T-cell (primary cell): Measurements from ENCODE around the gene NOL4L. TPM values are rescaled to one million over a fixed set of nuclear protein-coding genes. Genes with fewer than 3 reads are reported as not detected.

Experiments
- ATAC-seq, 4 experiments: fragments of 200-7000 bp in 3 of 4; fragments of 150-1000 bp in 1 of 4; cut with Tn5 transposase; replicated peaks in 1 of 4; 1 replicate in 3 of 4; 2 replicates in 1 of 4; pipeline ENCODE4 v1.10.0; 2021; ENCODE audit warnings: moderate library complexity in 3 of 4, mild to moderate bottlenecking in 2 of 4, moderate number of reproducible peaks in 1 of 4
- CTCF ChIA-PET, 2 donors: fragments of 300-600 bp; sonication (Branson Sonifier 250); formaldehyde crosslinking; loops; one replicate each; lab custom pipeline; 2022; ENCODE audit warnings: antibody characterized with exemption in 2 of 2; lab: Charles Lee
- POLR2A ChIA-PET, 2 donors: fragments of 300-600 bp; sonication (Branson Sonifier 250); formaldehyde crosslinking; loops; one replicate each; lab custom pipeline; 2022; ENCODE audit warnings: antibody characterized with exemption in 2 of 2; lab: Charles Lee
- DNase-seq, 35 experiments: peaks; one replicate each; pipeline versions ENCODE4 v3.0.0 to v3.0.0-alpha.2; 2013 to 2023
- H3K27ac ChIP-seq: one replicate; pipeline ENCODE4 v1.5.1; 2013; ENCODE audit warnings: low read length
- H3K27me3 ChIP-seq, 2 experiments: replicated peaks in 1 of 2; 1 replicate in 1 of 2; 2 replicates in 1 of 2; pipeline versions ENCODE4 v1.6.1 to v1.7.0; 2013; ENCODE audit warnings: low read length in 1 of 2, mixed read lengths in 1 of 2; ENCODE audit not compliant: control insufficient read depth in 2 of 2, insufficient read depth in 2 of 2; ENCODE audit errors: extremely low read depth in 1 of 2
- H3K36me3 ChIP-seq, 2 donors: 1 replicate in 1 of 2; 2 replicates in 1 of 2; pipeline versions ENCODE4 v1.6.1 to v1.7.0; 2013; ENCODE audit warnings: low read length in 1 of 2; ENCODE audit not compliant: control insufficient read depth in 2 of 2, insufficient read depth in 1 of 2; ENCODE audit errors: extremely low read depth in 1 of 2
- H3K4me1 ChIP-seq, 2 experiments: 1 replicate in 1 of 2; 2 replicates in 1 of 2; pipeline versions ENCODE4 v1.6.1 to v1.7.0; 2013; ENCODE audit warnings: low read length in 2 of 2, mixed read lengths in 1 of 2; ENCODE audit not compliant: insufficient read depth in 2 of 2, control insufficient read depth in 1 of 2; ENCODE audit errors: extremely low read depth in 1 of 2
- H3K4me3 ChIP-seq, 2 donors: 1 replicate in 1 of 2; 2 replicates in 1 of 2; pipeline versions ENCODE4 v1.5.1 to v1.7.0; 2013; ENCODE audit warnings: mild to moderate bottlenecking in 2 of 2, low read length in 1 of 2, moderate library complexity in 1 of 2; ENCODE audit not compliant: control insufficient read depth in 1 of 2; ENCODE audit errors: extremely low read depth in 1 of 2
- H3K9me3 ChIP-seq: 2 replicates; pipeline ENCODE4 v1.7.0; 2013
- H3K27ac Mint-ChIP-seq, 2 donors: one replicate each; pipeline ENCODE4 v1.8.0; 2020 to 2021; ENCODE audit warnings: mild to moderate bottlenecking in 2 of 2, mixed read lengths in 2 of 2
- H3K27me3 Mint-ChIP-seq, 2 donors: one replicate each; pipeline ENCODE4 v1.8.0; 2021 to 2022; ENCODE audit warnings: mixed read lengths in 2 of 2
- H3K36me3 Mint-ChIP-seq: one replicate; pipeline ENCODE4 v1.8.0; 2021; ENCODE audit warnings: mixed read lengths
- H3K4me1 Mint-ChIP-seq, 3 donors: one replicate each; pipeline ENCODE4 v1.8.0; 2020 to 2022; ENCODE audit warnings: mixed read lengths in 3 of 3, mild to moderate bottlenecking in 1 of 3
- H3K4me3 Mint-ChIP-seq, 3 donors: one replicate each; pipeline ENCODE4 v1.8.0; 2020 to 2022; ENCODE audit warnings: mild to moderate bottlenecking in 3 of 3, mixed read lengths in 3 of 3, moderate library complexity in 3 of 3
- H3K9me3 Mint-ChIP-seq, 3 donors: one replicate each; pipeline ENCODE4 v1.8.0; 2020 to 2022; ENCODE audit warnings: mixed read lengths in 3 of 3
- WGBS: methylation state at CpG from one replicate; pipeline ENCODE4 v1.1.5; 2013; ENCODE audit warnings: missing lambda C conversion rate; ENCODE audit not compliant: insufficient coverage; 5-methylcytosine and 5-hydroxymethylcytosine counted together
- total RNA-seq, 35 experiments: library from RNA in 6 of 35; stranded (reverse) in 6 of 35; fragments of 120-200 nt in 1 of 35; gene quantifications; one replicate each; pipeline versions ENCODE4 v1.2.1 to v1.2.4 and lab custom pipeline; 2013 to 2026

NOL4L gene
- total RNA-seq, 5 donors from 2014 or later (not counting 1 experiment from before 2014, with no cell fraction given), result 63.5 to 88.8 (median 74.4) TPM

GRCh38 chr20:32586291-32586690, 1.2 kb upstream of the NOL4L start:
- peaks cover 11 to 36% of the 10 kb centered on the region in 2 experiments for H3K4me1 ChIP-seq
- no peaks in the 10 kb centered on the region for H3K36me3 Mint-ChIP-seq
- no peaks in the 10 kb centered on the region for H3K9me3 ChIP-seq
- H3K36me3 ChIP-seq, result no peaks in the 10 kb centered on the region
- ATAC-seq (no peak), DNase-seq (no peak)
- peaks cover 28 to 35% (median 31%) of the 10 kb centered on the region in 3 donors for H3K4me1 Mint-ChIP-seq
- H3K4me3 Mint-ChIP-seq, result peak overlapping the region; percentile 89 to 93 (median 89)
- ChIA-PET CTCF (interaction anchor here in 1 of 2 donors (0.8 kb wide), 1 partner anchor 64 kb away, joined by 3 read pairs; no protein-coding TSS in a partner anchor), POLR2A (no interaction called here)
- peaks cover 0 to 9% of the 10 kb centered on the region in 2 experiments for H3K27me3 ChIP-seq
- H3K9me3 Mint-ChIP-seq, result no peaks in the 10 kb centered on the region
- H3K27me3 Mint-ChIP-seq, result peaks cover 0 to 4% of the 10 kb centered on the region in 2 donors
- H3K27ac Mint-ChIP-seq, result peak overlapping the region; percentile 93 to 94
- no peak overlapping the region for H3K27ac ChIP-seq
- H3K4me3 ChIP-seq, result no peak overlapping the region
- 75% methylated on average over 4 of the region's 8 CpGs for WGBS

GRCh38 chr20:32585586-32586127, 524 bp upstream of the NOL4L start:
- peaks cover 15 to 42% of the 10 kb centered on the region in 2 experiments for H3K4me1 ChIP-seq
- Mint-ChIP-seq H3K4me3 (peak overlapping the region; percentile 89 to 93 (median 89)), H3K4me1 (peaks cover 34 to 38% (median 38%) of the 10 kb centered on the region in 3 donors), H3K36me3 (no peaks in the 10 kb centered on the region), H3K27ac (peak overlapping the region; percentile 93 to 94), H3K9me3 (no peaks in the 10 kb centered on the region), H3K27me3 (peaks cover 0 to 4% of the 10 kb centered on the region in 2 donors)
- no peaks in the 10 kb centered on the region for H3K9me3 ChIP-seq
- peak overlapping the region in 1 of 2 donors; percentile 22 for H3K4me3 ChIP-seq
- H3K27me3 ChIP-seq, result peaks cover 0 to 9% of the 10 kb centered on the region in 2 experiments
- ATAC-seq (peak in 2 of 4 experiments; percentile 1 to 2), DNase-seq (peak in 1 of 35 experiments; percentile 36)
- H3K27ac ChIP-seq, result peak overlapping the region; percentile 49
- H3K36me3 ChIP-seq, result no peaks in the 10 kb centered on the region
- POLR2A ChIA-PET, result no interaction called here
- CTCF ChIA-PET, result no interaction called here
- 9% methylated on average over 32 of the region's 32 CpGs for WGBS

DNA sequence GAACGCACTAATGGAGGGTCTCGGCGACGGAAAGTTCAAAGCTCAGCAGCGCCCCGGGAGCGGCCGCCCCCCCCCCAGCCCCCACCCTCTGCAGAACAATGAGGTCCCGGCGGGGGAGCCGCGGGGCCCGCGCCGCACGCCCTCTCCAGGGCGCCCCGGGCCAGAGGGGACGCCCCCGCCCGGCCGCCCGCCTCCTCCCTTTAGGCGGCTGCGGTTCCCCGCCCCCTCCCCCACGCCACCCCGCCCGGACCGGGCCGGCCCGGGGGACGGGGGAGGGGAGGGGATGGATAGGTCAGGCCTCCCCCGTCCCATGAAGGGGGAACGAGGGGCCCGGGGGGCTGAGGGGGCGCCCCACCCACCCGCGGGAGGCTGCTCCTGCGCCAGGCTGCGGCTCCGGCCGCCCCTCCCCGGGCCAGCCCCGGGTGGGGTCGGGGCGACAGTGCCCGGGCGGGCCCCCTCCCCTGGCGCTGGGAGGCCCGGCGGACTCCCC, 1.5 kb downstream of the NOL4L start:
- no peaks in the 10 kb centered on the region for H3K9me3 ChIP-seq
- H3K27me3 ChIP-seq, result peaks cover 0 to 9% of the 10 kb centered on the region in 2 experiments
- Mint-ChIP-seq H3K9me3 (no peaks in the 10 kb centered on the region), H3K4me1 (peaks cover 40 to 58% (median 55%) of the 10 kb centered on the region in 3 donors), H3K27me3 (peaks cover 0 to 4% of the 10 kb centered on the region in 2 donors), H3K36me3 (no peaks in the 10 kb centered on the region), H3K27ac (no peak overlapping the region), H3K4me3 (peak overlapping the region in 1 of 3 donors; percentile 64)
- H3K4me3 ChIP-seq, result peak overlapping the region in 1 of 2 donors; percentile 26
- ATAC-seq (peak; percentile 13 to 22 (median 18)), DNase-seq (peak in 3 of 35 experiments; percentile 29 to 44 (median 34))
- WGBS, result 0% methylated on average over 10 of the region's 52 CpGs
- H3K36me3 ChIP-seq, result no peaks in the 10 kb centered on the region
- POLR2A ChIA-PET, result interaction anchor here in 1 of 2 donors (0.5 kb wide), 1 partner anchor 47 kb away, joined by 7 read pairs; no protein-coding TSS in a partner anchor
- H3K4me1 ChIP-seq, result peaks cover 20 to 62% of the 10 kb centered on the region in 2 experiments
- CTCF ChIA-PET, result interaction anchor here in 1 of 2 donors (1.2 kb wide), 1 partner anchor 57 kb away, joined by 5 read pairs; no protein-coding TSS in a partner anchor
- H3K27ac ChIP-seq, result no peak overlapping the region

- peaks cover 23 to 69% of the 10 kb centered on the region in 2 experiments for H3K4me1 ChIP-seq
- H3K4me3 Mint-ChIP-seq, result peak overlapping the region; percentile 72 to 79 (median 75)
- peak overlapping the region in 1 of 2 donors; percentile 81 for H3K27ac Mint-ChIP-seq
- ChIA-PET CTCF (interaction anchor here in 1 of 2 donors (1.2 kb wide), 1 partner anchor 57 kb away, joined by 5 read pairs; no protein-coding TSS in a partner anchor), POLR2A (interaction anchor here in 1 of 2 donors (0.5 to 0.6 kb wide), 2 partner anchors 46 to 258 kb away, joined by 4 to 7 read pairs; no protein-coding TSS in a partner anchor)
- H3K36me3 Mint-ChIP-seq, result no peaks in the 10 kb centered on the region
- no peaks in the 10 kb centered on the region for H3K9me3 Mint-ChIP-seq
- peaks cover 40 to 63% (median 60%) of the 10 kb centered on the region in 3 donors for H3K4me1 Mint-ChIP-seq
- H3K9me3 ChIP-seq, result no peaks in the 10 kb centered on the region
- 14% methylated on average over 39 of the region's 91 CpGs for WGBS
- DNase-seq (peak in 3 of 35 experiments; percentile 20 to 37 (median 23)), ATAC-seq (peak in 1 of 4 experiments; percentile 2)
- peak overlapping the region; percentile 33 to 50 for H3K4me3 ChIP-seq
- peaks cover 0 to 7% of the 10 kb centered on the region in 2 experiments for H3K27me3 ChIP-seq
- no peaks in the 10 kb centered on the region for H3K36me3 ChIP-seq
- H3K27me3 Mint-ChIP-seq, result peaks cover 0 to 4% of the 10 kb centered on the region in 2 donors
- H3K27ac ChIP-seq, result peak overlapping the region; percentile 47
Observed at GRCh38 chr20:32582659-32583580, 2.2 kb downstream of the NOL4L start.

GRCh38 chr20:32581839-32582658, 3.1 kb downstream of the NOL4L start:
- Histone ChIP-seq H3K27me3 (peaks cover 0 to 5% of the 10 kb centered on the region in 2 experiments), H3K4me1 (peaks cover 23 to 70% of the 10 kb centered on the region in 2 experiments), H3K9me3 (no peaks in the 10 kb centered on the region), H3K36me3 (no peaks in the 10 kb centered on the region), H3K27ac (peak overlapping the region; percentile 44), H3K4me3 (peak overlapping the region; percentile 33 to 50)
- H3K9me3 Mint-ChIP-seq, result no peaks in the 10 kb centered on the region
- peaks cover 0 to 4% of the 10 kb centered on the region in 2 donors for H3K27me3 Mint-ChIP-seq
- H3K4me1 Mint-ChIP-seq, result peaks cover 34 to 58% (median 57%) of the 10 kb centered on the region in 3 donors
- CTCF ChIA-PET, result interaction anchor here in 1 of 2 donors (1.2 kb wide), 1 partner anchor 56 kb away, joined by 5 read pairs; no protein-coding TSS in a partner anchor
- DNase-seq (no peak), ATAC-seq (no peak)
- H3K27ac Mint-ChIP-seq, result peak overlapping the region; percentile 81 to 91
- WGBS, result 76% methylated on average over 18 of the region's 20 CpGs
- H3K4me3 Mint-ChIP-seq, result peak overlapping the region; percentile 75 to 79 (median 78)
- POLR2A ChIA-PET, result interaction anchor here in 1 of 2 donors (0.6 kb wide), 1 partner anchor 257 kb away, joined by 4 read pairs; no protein-coding TSS in a partner anchor
- no peaks in the 10 kb centered on the region for H3K36me3 Mint-ChIP-seq
